Esophagus squamous epithelium (tissue), 5 donors: Measurements from ENCODE around the gene MAGEF1. TPM values are rescaled to one million over a fixed set of nuclear protein-coding genes. Genes with fewer than 3 reads are reported as not detected.

Experiments used
- DNase-seq: peaks from one replicate; lab custom pipeline; 2025; lab: John Stamatoyannopoulos, UW
- H3K27ac ChIP-seq, 4 donors: fragments of 200-600 bp; sonication (generic); one replicate each; pipeline ENCODE4 v1.5.1; 2016 to 2019; ENCODE audit warnings: mild to moderate bottlenecking in 1 of 4
- H3K27me3 ChIP-seq, 4 donors: fragments of 200-600 bp; sonication (generic); 1 replicate in 3 of 4; 2 replicates in 1 of 4; pipeline versions ENCODE4 v1.5.1 to v1.6.0; 2017 to 2021; ENCODE audit warnings: antibody characterized with exemption in 1 of 4
- H3K36me3 ChIP-seq, 3 donors: fragments of 200-600 bp; sonication (generic); one replicate each; pipeline ENCODE4 v1.5.1; 2016 to 2019
- H3K4me1 ChIP-seq, 3 donors: fragments of 200-600 bp; sonication (generic); one replicate each; pipeline ENCODE4 v1.5.1; 2017 to 2019
- H3K4me3 ChIP-seq, 4 donors: fragments of 200-600 bp; sonication (generic); 1 replicate in 3 of 4; 2 replicates in 1 of 4; pipeline ENCODE4 v1.5.1; 2016 to 2019; ENCODE audit warnings: mild to moderate bottlenecking in 2 of 4, moderate library complexity in 1 of 4
- H3K9me3 ChIP-seq, 3 donors: fragments of 200-600 bp; sonication (generic); one replicate each; pipeline ENCODE4 v1.5.1; 2016 to 2019
- POLR2A ChIP-seq, 4 donors: fragments of 450-650 bp; IDR thresholded peaks; one replicate each; pipeline ENCODE4 v1.6.1; 2017; ENCODE audit warnings: antibody characterized with exemption in 4 of 4, mild to moderate bottlenecking in 4 of 4, moderate library complexity in 3 of 4
- WGBS, 2 donors: methylation state at CpG; one replicate each; pipeline ENCODE4 v1.1.5; 2018; 5-methylcytosine and 5-hydroxymethylcytosine counted together
- intact Hi-C: fragments of 100-400 bp; cut with DNase I; formaldehyde crosslinking; loops from one replicate; pipeline ENCODE4 v1.15.0; 2022
- total RNA-seq, 4 donors: library from RNA; depleted of rRNA; stranded (reverse); fragments of >200 nt; gene quantifications; one replicate each; pipeline ENCODE4 v1.1.0, GENCODE V29; 2016
- TF ChIP-seq, protein P1 (sequence below), 6 experiments: fragments of 450-650 bp in 4 of 6; fragments of 200-600 bp in 2 of 6; sonication (generic) in 2 of 6; IDR thresholded peaks; one replicate each; pipeline ENCODE4 v1.5.1; 2016 to 2019; ENCODE audit warnings: antibody characterized with exemption in 6 of 6, mild to moderate bottlenecking in 4 of 6, moderate library complexity in 4 of 6
- donor health status: DM: yes; HTN: yes; CAD: no.

The MAGEF1 gene
- total RNA-seq, 4 donors from 2014 or later = 18.3 to 28.4 (median 20.6) TPM

DNA sequence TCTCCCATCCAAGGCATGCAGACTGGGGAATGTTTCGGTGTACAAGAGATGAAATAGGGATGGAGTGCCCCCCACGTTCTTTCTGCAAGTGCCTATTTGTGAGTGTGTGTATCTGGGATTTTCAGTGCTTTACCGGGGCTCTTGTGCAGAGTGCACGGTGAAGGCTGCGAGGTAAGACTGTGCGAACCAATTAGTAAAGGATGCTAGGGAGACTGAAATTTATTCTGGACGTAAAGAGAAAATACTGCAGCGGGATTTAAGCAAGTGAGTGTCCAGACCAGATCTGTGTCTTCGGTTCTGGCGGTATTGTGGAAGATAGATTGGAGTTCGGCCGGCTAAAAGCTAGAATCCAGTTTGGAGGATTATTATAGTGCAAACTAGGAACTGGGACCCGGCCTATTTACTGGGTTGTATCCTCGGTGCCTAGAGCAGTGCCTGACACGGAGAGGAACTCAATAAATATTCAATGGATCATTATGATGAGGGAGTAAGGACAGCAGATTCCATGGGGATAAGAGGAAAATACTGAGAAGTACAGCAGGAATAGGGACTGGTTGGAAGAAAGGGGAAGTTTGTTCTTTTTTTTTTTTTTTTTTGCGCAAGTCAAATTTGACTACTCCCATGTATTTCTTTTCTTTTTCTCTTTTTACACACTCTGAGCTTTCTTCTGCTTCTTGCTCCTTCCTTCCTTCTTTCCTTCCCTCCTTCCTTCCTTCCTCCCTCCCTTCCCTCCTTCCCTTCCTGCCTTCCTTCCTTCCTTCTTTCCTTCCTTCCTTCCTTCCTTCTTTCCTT lies 580 bp upstream of the MAGEF1 start:
- 7 to 9% methylated on average over 16 of the region's 16 CpGs for WGBS, 2 donors
- no peak for TF ChIP-seq POLR2A (IDR thresholded peaks at IDR 0.05)
- TF ChIP-seq, protein P1, sequence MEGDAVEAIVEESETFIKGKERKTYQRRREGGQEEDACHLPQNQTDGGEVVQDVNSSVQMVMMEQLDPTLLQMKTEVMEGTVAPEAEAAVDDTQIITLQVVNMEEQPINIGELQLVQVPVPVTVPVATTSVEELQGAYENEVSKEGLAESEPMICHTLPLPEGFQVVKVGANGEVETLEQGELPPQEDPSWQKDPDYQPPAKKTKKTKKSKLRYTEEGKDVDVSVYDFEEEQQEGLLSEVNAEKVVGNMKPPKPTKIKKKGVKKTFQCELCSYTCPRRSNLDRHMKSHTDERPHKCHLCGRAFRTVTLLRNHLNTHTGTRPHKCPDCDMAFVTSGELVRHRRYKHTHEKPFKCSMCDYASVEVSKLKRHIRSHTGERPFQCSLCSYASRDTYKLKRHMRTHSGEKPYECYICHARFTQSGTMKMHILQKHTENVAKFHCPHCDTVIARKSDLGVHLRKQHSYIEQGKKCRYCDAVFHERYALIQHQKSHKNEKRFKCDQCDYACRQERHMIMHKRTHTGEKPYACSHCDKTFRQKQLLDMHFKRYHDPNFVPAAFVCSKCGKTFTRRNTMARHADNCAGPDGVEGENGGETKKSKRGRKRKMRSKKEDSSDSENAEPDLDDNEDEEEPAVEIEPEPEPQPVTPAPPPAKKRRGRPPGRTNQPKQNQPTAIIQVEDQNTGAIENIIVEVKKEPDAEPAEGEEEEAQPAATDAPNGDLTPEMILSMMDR (IDR thresholded peaks at IDR 0.05) = no peak
- Histone ChIP-seq H3K4me1 (peaks cover 4 to 52% (median 30%) of the 10 kb centered on the region in 3 donors), H3K36me3 (peaks cover 0 to 4% (median 0%) of the 10 kb centered on the region in 3 donors), H3K27ac (peak overlapping the region; percentile 89 to 96 (median 94)), H3K27me3 (no peaks in the 10 kb centered on the region), H3K4me3 (peak overlapping the region; percentile 64 to 95 (median 88)), H3K9me3 (no peaks in the 10 kb centered on the region)
- intact Hi-C loops = no loop called here
- no peak for DNase-seq

DNA sequence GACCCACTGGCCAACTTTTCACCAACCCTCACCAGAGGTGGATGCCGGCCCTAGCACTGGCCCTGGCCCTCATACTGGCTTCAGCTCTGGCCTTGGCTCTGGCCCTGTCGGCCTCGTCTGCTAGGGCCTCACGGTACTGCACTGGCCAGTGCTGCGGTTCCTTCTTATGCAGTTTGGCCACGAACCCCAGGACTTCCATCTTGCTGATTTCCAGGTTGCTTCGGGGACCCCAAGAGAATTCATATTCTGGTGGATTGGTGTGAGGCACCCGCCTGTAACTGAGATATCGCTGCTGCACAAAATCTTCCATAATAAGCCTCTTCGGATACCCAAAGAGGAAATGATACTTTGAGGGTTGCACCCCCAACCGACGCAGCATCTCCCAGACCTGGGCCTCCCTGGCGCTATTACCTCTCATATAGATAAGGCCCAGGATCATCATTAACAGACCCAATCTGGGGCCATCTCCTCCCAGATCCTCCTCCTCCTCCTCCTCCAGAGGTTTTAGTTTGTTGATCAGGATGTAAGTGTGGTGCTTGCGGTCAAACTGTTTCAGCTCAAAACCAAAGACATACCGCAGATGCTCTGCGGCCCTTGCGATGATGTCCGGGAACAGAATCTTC lies 883 bp downstream of the MAGEF1 start:
- Histone ChIP-seq H3K36me3 (peaks cover 0 to 4% (median 0%) of the 10 kb centered on the region in 3 donors), H3K9me3 (no peaks in the 10 kb centered on the region), H3K27ac (peak overlapping the region; percentile 89 to 96 (median 94)), H3K4me3 (peak overlapping the region; percentile 64 to 95 (median 88)), H3K4me1 (peaks cover 4 to 40% (median 20%) of the 10 kb centered on the region in 3 donors), H3K27me3 (no peaks in the 10 kb centered on the region)
- intact Hi-C loops = no loop called here
- 2 to 6% methylated on average over 13 to 15 of the region's 18 CpGs for WGBS, 2 donors
- TF ChIP-seq POLR2A (IDR thresholded peaks at IDR 0.05) = no peak
- TF ChIP-seq, protein P1 (IDR thresholded peaks at IDR 0.05) = no peak
- DNase-seq = no peak

DNA sequence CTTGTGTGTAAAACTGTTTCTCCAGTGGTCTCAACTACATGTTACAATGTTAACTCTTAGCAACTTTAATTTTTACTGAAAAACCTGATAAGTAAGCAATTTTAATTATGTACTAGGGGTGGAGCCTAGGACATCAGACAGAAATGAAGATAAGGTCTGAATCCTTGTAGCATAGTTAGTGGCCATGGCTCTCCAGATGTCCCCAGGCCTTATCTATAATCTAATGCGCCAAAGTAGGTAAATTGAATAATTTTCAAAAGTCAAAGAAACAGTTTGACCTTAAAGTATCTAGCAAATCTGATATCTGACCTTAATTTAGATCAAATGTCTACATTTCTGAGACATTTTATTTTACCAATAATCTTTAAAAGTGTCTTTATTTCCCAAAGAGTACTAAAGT lies 8.2 kb downstream of the MAGEF1 start:
- Histone ChIP-seq H3K27me3 (no peaks in the 10 kb centered on the region), H3K36me3 (no peaks in the 10 kb centered on the region), H3K4me1 (no peaks in the 10 kb centered on the region), H3K27ac (no peak overlapping the region), H3K9me3 (no peaks in the 10 kb centered on the region), H3K4me3 (no peak overlapping the region)
- no peak for DNase-seq
- intact Hi-C loops = no loop called here
- TF ChIP-seq, protein P1 (IDR thresholded peaks at IDR 0.05) = no peak
- TF ChIP-seq POLR2A (IDR thresholded peaks at IDR 0.05) = no peak
- 93 to 95% methylated on average over 1 of the region's 1 CpG for WGBS, 2 donors

DNA sequence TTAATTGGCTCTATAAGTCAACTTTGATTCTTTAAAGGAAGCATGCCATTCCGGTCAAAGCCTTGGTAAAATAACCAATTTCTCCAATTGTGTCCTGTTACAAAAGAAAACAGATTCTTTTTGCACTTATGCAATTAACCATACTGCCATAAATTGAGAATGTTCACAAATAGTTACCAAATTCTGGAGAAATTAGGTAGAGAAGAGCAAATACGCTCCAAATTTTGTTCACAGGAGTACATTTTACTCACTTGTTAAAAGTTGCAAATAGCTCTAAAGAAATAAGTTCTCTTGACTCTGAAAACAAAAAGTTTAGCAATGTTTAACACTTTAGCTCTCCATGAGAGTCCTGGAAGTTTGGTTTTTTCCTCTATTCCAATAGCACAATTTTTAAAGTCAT lies 11.1 kb downstream of the MAGEF1 start:
- Histone ChIP-seq H3K9me3 (no peaks in the 10 kb centered on the region), H3K4me1 (peaks cover 0 to 6% (median 0%) of the 10 kb centered on the region in 3 donors), H3K27me3 (no peaks in the 10 kb centered on the region), H3K27ac (no peak overlapping the region), H3K4me3 (no peak overlapping the region), H3K36me3 (no peaks in the 10 kb centered on the region)
- WGBS, 2 donors = 90 to 98% methylated on average over 2 of the region's 2 CpGs
- no peak for DNase-seq
- intact Hi-C loops = no loop called here
- TF ChIP-seq, protein P1 (IDR thresholded peaks at IDR 0.05) = no peak
- no peak for TF ChIP-seq POLR2A (IDR thresholded peaks at IDR 0.05)

DNA sequence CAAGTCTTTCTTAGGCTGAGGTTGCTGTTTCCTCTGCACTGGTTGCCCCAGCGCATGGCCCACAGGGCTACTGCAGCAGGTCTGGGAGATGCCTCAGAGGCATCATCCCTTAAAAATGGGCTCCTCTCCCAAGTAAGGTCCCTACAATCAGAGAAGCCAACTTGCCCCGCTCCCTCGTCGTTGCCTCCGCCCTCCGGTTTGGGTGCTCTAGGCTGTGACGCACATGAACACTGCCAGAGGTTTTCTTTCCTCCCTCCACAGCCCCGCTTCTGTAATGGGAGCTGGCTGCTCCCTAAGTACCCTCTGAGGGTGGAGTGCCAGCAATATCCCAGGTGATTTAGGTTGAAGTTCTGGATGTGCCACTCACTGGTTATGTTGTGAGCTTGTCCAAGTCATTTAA lies 14.0 kb downstream of the MAGEF1 start:
- intact Hi-C loops = no loop called here
- TF ChIP-seq POLR2A (IDR thresholded peaks at IDR 0.05) = no peak
- TF ChIP-seq, protein P1 (IDR thresholded peaks at IDR 0.05) = no peak
- Histone ChIP-seq H3K27ac (no peak overlapping the region), H3K27me3 (no peaks in the 10 kb centered on the region), H3K36me3 (no peaks in the 10 kb centered on the region), H3K9me3 (no peaks in the 10 kb centered on the region), H3K4me3 (no peak overlapping the region), H3K4me1 (peaks cover 0 to 6% (median 0%) of the 10 kb centered on the region in 3 donors)
- WGBS, 2 donors = 82 to 88% methylated on average over 7 to 8 of the region's 8 CpGs
- DNase-seq = no peak
